HG03175 (cell line): ENCODE results near the gene RTN4RL1.

ENCODE experiments used
- ATAC-seq: cut with Tn5 transposase; IDR thresholded peaks from one replicate; pipeline ENCODE4 v1.9.1; 2021; ENCODE audit warnings: mild to moderate bottlenecking, moderate library complexity; ENCODE audit not compliant: unreplicated experiment

RTN4RL1 gene

DNA sequence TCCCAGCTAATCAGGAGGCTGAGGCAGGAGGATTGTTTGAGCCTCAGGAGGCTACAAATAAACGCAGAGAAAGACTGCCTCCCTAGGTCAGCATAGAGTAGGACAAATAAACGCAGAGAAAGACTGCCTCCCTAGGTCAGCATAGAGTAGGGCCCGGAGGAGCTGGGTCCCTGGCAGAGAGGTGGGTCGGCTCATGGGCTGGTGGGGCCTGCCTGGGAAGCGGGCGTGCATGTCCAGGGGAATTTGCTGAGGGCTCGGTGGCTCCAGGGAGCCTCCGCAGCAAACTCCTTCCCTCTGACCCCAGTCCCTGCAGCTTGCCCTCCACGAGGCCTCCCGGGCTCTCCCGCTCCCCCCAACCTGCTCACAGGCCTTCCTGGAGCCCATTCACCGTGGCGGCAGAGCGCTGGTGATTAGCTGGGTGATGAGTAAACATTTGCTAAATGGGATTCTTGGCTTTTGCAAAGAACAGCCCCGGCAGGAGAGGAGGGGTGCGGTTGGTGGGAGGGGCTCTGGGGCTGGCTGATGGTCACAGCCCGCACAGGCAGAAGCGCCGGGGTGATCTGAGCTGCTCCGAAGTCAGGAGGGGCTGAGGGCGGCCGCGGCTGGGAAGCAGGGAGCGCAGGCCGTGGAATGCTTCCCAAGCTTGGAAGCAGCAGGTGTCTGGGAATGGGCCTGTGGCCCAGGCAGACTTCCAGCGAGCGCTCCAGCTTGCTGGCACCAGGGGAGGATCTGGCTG is 93.1 kb downstream of the RTN4RL1 start:
- no peak for ATAC-seq

DNA sequence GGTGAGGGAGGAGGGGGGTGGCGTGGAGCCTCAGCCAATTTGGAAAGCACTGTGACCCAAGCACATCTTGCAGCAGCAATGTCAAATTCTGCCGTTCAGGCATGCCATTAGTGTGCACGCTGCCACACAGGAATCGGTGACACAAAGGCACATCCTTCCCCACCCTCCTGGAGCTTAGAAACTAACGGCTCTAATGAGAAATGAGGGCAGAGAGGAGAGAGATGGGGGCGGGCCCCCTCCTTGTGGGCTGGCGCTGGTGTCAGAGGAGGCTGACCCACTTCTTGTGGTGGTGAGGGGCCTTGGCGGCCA is 94.8 kb downstream of the RTN4RL1 start:
- ATAC-seq, result no peak

DNA sequence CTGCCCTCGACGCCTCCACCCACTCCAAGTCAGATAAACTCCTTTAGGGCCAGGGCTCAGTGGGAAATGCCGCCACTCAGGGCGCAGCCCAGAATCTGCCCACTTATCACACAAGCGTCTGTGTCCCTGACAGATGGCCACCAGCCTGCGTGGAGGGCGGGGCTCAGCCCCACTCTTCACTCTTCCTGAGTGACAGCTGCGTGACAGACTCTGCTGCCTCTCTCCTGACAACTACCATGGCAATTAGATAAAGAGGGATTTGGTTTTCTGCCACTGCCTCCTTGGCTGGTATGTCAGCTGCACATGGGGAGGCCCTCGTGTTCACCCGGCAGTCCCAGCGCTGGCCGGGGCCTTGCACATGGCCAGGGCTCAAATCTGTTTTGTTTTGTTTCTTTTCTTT is 96.2 kb downstream of the RTN4RL1 start:
- ATAC-seq, result no peak

DNA sequence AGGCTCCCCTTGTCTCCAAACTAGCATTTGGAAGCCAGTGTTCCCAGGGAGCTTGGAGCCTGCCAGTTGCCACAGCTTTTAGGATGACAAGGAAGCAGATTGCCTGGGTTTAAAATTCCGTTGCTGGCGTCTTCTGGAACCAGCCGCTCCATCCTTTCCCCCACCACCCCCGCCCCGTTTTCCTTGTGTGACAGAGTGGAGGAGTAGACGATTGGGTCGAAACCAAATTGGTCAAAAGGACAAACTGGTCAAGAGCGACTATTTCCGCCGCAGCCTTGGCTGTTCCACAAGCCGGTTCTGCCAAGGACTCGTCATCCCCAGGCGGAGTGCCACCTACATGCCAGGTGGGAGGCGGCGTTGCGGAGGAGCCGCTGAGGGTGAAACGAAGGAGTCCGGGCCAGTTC is 104.2 kb downstream of the RTN4RL1 start:
- no peak for ATAC-seq

DNA sequence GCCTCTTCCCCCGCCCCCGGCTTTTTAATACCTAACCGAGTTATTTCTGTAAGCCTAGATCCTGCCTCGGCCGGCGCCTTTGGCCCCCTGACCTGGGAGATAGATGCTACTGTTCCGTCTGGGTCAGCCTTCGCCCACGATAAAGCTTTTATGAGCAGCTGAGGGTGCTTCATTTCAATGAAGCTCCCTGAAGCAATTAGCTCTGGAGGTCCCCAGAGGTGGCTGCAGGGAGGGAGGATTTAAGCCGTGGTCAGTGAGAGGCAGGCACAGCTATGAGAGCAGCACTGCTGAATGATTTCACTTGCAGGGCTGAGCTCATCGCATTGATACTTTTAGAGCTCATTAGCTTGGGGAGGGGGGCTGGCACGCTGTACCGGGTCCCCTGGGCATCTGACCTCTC is 105.9 kb downstream of the RTN4RL1 start:
- ATAC-seq, result no peak

DNA sequence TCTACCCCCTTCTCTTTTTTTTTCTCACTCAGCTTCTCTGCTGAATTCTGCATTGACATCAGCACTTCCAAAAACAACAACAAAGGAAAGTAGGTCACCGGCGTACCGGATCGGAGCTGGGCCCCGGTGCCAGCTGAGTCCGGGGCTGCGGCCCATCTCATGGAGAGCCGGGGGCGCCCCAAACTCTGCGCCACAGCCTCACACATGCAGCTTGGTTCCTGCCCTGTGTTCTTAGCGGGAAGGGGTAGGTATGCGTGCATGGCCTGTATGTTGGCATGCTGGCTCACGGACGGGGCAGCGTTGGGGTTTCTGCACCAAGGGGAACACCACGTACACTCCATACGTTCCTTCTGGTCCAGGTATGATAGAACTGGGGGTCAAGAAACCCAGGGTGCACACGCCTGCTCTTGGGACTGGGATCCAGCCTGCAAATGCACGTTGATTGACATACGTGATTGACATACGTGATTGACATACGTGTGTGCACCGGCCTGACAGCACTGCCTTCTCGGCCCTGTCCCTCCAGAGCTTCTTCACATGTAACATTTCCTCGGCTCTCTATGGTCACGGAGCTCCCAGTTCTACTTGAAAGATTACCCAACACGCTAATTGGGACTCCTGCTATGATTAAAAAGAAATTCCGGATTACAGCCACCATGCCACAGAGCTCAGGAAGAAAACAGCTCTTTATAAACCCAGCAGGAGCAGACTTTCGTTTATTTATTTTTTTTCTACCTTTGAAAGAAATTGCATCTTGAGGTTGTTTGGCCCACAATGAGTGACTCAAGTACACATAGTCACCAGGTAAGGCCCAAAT is 106.6 kb downstream of the RTN4RL1 start:
- ATAC-seq, result no peak

DNA sequence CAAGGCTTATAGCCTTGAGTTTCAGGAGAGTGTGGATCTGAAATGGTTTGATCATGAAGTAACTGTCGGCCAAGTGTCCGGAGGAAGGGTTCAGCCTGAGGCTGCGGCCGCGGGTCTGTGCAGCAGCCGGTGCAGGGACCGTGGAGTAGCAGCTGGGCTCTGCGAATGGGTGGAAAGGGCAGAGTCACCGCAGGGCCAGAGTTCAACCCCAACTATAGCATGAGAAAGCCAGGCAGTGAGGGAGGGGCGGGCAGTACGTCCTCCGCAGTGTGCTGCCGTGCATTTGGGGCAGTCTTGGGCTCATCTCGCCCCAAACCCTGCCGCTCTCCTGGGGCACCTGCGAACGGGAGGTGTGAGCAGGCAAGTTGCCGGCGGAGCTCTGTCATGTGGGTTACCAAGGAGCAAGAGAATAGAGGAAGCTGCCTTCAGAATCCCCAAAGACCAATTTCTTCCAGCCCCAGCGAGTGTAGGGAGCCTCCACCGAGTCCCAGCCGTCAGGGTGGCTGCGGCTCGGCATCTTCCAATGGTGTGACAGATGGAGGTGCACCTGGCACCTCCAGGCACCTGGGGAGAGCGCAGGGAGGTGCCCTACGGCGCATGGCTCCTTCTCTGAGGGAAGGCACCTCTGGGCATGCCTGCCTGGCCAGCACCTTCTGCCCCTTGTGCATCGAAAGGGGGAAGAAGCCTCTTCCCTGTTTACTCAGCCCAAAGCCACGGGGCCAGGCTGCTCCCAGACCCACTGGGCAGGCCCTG is 108.0 kb downstream of the RTN4RL1 start:
- no peak for ATAC-seq

DNA sequence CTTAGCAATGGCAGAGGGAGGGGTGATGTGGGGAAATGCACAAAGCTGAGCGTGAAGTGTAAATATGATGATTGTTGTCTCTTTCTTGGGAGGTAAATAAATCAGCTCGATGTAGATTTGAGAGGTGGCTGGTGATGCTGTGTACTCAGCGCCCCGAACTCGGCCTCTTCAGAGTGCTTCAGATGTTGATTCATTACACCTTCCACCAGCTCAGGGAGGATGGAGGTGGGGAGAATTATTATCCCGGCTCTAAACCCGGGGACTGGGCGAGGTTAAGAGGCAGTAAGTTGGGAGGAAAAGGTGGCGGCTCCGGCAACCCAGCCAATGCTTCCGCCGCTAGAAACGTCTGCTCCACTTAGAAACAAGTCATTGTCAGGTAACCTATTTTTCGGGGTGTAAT is 108.8 kb downstream of the RTN4RL1 start:
- ATAC-seq, result no peak

DNA sequence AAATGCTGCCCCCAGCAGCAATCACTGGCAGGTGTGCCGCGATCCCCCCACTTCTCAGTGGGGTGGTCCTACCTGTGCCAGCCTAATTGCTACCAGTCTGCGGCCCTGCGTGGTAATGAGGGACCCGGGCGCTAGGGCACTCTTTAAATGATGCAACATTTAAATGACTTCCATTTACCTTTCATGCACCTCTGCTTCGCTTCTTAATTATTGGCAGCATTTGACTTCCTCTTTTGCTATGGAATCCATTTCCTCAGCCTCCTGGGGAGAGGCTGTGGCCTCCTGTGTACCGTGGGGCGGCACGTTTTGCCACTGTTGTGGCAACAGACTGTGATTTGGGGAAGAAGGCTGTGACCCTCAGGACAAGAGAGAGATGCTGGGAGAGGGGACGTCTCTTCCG is 109.2 kb downstream of the RTN4RL1 start:
- no peak for ATAC-seq

DNA sequence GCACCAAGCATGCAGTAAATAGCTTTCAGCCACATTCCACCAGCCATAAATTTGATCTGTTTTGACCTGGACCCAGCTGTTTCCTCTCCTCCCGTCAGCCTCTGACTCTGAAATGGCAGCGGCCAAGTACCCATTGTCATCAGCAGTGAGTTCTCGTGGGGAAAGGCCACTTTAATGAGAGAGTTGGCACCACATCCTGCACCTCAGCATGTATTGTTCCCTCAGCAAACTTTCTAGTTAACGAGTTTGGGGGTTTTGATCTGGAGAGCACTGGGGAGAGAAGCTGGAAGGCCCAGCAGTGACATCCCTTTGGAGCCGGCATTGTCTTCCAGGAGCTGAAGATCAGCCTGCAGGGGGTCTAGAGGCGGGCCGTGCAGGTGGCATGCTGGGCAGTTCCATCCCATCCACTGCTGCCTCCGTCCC is 110.5 kb downstream of the RTN4RL1 start:
- no peak for ATAC-seq

DNA sequence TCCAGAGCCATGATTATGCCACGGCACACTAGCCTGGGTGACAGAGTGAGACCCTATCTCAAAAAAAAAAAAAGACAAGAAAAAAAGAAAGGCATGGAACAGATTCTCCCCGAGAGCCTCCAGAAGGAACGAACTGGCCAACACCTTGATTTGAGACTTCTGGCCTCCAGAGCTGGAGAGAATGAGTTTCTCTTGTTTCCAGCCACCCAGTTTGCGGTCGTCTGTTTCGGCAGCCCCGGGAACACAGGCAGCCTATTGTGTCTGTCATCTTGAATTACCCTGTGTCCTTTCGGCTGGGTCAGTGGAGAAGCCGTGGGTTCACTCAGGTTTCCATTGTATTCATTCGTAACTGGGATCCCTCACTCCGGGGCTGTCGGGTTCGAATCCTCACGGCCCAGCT is 111.4 kb downstream of the RTN4RL1 start:
- no peak for ATAC-seq

DNA sequence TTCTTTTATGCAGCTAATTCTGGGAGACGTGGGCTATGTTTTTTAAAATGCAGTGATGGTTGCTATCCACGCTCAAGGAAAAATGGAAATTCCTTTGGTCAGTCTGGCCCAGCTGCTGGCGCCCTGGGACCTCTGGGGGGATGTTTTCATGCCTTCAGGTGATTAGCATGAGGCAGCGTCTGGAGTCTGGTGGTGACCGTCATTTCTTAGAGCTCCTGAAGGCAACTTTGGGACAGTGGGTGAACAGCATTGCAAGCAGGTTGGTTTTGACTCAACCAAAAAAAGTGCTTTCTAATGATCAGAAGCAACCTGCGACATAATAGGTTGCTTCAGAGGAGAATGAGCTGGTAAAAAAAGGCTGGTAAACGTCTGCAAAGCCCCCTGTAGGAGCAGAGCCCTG is 113.0 kb downstream of the RTN4RL1 start:
- ATAC-seq, result no peak

DNA sequence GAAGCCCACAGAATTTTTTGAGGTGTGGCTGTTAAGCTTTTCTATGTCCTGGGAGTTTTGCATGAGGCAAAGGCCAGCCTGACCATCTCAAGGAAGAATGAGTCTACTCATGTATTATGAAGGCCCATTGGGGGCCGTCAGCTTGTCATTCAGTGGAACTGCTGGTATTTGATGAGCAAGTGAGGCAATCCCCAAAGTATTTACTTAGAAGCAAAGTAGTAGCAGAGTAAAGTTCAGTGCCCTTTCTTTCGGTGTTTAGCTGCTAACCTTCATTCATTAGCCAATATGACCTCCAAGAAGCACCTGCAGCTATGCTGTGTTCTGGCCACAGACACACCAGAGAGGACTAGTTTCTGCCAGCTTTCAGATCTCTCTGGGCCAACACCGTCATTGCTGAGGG is 115.1 kb downstream of the RTN4RL1 start:
- ATAC-seq, result no peak

DNA sequence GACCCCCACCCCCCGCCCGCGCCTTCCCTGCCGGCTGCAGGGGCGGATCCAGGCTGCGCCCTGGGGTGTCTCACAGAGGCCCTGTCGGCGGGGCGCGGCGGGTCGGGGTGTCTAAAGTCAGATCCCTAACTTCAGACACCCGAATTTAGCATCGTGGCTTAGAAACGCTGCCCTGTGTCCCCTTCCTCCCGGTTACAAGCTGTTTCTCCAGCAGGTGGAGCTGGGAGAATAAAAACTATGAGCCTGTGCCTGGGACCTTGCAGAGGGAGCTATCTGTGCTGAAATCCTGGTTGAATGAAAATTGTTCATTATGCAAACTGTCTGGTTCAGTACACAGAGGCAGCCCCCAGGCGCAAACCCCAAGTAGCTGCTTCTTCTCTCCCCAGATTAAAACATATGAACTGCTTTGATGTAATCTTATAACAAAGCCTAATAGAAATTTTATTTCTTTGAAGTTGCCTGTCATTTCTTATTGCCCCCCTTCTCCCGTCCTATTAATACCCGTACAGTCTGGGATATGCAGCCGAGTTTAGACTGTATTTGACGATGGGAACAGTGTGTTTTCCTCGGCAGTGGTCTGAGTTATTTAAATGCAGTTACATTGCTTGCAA is 116.3 kb downstream of the RTN4RL1 start:
- no peak for ATAC-seq

DNA sequence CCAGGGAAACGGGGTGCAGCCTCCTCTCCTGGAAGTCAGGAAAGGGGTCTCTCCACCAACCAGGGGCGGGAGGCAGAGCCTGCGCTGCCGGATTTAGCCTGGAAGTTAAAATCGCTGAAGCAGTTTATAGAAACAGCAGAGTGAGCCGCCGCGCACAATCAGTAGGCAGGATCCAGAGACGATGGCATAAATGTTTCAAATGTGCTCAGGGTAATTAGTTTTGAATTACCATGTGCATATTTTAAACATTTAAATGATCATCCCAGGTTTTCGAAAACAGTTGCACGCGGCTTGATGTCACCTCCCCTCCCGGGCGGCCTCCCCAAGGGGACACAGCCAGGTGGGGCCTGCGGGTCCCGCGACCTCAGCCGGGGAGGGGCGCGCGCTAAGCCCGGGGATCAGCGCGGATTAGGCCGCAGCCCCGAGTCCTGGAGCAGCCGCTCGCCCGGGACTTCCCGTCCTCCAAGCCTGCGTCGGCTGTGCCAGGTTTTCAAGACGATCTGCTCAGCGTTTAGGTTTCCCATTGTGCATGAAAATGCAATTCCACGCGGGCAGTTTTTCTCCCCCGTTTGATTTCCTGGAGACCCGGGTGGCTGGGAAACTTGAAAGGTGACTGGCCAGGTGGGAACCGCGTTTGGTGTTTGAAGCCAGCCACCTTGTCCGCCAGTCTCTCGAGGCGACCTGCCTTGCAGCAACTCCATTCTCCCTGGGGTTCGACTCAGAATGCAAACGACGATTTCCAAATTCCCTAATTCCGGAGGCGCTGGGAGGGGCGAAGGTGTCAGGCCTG is 117.0 kb downstream of the RTN4RL1 start:
- ATAC-seq, result no peak

DNA sequence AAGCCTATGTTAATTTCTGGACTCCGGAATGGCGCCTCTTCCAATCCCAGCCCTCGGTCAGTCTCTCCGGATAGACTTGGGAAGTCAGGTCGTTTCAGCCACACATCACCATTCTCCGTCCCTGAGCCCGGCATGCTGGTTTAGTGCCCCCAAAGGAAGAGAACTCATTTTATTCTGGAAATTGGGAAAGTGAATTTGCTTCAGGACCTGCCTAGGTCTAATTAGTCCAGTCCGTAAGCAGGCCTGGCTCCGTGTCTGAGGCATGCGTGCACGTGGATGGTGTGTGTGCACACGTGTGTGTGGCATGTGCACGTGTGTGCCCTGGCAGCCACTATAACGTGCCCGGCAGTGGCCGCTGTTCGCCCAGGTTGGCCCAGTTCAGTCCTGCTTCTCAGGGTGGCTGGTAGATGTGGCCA is 117.9 kb downstream of the RTN4RL1 start:
- ATAC-seq, result no peak

DNA sequence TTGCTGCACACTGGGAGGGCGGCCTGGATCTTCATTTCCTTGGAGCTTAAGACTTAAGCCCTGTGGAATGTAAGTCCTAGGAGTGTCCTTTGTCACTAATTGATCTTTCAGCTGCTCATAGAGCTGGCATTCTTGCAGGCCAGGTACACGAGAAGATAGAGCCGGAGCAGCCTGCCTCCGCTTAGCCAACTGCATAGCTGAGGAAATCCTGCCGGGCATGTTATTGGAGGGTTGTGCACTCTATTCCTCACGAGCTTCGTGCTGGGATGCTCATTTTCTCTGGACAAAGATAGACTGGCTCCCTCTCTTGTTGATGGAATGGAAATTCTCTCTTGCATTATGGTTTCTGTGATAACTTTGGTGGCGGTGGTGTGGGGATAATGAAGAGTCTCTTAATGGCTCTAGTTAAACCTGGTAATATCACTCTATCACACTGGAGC is 118.5 kb downstream of the RTN4RL1 start:
- no peak for ATAC-seq

DNA sequence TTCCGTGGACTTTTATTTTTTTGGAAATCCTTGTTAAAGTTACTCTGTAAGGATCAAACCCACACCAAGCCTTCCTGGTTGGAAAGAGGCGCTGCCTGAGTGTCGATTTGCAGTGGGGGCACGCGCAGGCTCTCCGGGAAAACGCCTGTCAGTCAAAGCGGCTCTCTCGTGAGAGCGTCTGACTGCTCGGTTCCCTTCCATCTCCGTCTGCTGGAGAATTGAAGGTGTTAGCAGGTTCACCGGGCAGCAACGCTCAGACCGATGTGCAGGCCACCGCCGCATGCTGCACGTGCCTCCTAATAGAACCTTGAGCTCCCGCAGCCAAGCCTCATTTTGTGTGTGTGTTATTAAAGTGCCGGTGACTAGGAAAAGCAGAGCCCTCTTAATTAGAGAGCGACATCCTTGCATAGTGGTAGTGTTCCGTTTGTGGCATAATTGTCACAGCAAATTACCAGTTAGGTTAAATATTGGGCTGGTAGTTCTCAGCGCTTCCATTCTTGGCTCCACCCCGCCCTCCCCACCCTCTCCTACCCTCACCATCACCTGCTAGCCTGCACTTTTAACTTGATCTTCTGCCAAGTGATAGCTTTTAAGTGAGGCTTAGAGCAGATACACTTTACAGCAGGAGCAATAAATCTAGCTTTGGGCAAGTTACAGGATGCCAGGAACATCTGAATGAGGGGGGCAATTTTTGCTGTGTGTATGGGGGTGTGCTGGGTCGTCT is 119.8 kb downstream of the RTN4RL1 start:
- ATAC-seq, result no peak

DNA sequence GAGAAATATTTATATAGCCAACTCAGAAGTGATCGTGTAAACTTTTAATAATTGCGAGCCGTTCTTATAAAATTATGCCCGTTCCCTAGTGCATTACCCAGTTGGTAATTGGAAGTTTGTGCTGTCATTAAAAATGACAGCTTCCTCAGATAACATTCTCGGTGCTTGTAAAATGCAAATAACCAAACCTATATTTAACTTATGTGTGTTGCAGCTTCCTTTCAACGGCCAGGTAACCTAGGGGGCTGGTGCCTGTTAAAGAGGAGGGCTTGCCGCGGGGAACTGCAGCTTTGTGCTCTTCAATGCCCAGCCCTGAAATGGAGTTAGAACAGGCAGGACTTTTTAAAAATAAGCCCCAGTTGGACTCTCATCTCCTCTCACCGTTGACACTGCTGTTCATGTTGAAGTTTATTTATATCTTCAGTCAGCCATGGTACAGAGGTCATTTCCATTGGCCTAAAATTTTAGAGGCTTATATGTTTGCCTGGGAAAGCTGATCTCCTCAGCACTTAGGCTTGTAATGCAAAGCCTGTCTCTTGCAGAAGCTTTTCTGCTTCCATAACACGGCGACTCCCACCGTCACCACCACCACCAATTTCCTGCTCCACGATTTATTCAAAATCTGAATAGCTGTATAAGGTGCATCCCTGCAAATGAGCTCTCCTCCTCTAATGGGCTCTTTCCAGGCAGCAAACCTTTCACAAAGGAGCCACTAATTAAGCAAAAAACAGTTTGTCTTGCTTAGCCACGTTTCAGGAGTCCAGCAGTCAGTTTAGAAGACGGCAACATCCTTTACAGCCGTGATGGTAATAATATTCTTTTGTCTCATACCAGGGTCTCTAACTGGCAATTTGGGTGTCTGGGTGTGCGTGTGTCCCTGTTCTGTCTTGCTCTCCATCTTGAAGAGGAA is 120.6 kb downstream of the RTN4RL1 start:
- ATAC-seq, result no peak
